GM19193 (cell line): ENCODE measurements around the gene TEKT2.

Experiments
- POLR2A ChIP-seq: IDR thresholded peaks from 4 replicates; pipeline ENCODE4 v1.6.1; 2011; ENCODE audit not compliant: insufficient read depth, insufficient read length; ENCODE audit errors: extremely low read depth

Gene TEKT2

DNA sequence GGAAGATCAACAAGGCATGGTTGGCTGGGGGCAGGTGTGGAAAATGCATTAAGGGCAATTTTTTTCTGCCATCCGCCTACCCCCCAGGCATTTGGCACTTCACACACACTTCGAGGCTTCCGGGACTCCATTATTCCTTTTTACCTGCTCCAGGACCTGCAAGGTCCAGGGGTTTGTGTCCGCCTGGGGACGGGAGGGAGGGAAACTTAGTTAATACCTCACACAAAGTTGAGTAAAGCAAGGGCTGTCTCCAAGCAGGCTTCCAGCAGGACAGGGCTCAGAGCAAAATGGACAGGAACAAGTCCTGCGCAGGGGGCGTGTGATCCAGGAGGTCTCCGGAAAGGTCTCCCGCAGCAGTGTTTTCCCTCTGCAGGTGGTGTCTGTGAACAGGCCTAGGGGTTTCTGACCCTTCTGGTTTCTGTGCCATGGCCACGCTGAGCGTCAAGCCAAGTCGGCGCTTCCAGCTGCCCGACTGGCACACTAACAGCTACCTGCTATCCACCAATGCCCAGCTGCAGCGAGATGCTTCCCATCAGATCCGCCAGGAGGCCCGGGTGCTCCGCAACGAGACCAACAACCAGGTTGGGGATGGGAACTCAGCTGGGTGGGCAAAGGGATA lies 712 bp downstream of the TEKT2 start:
- TF ChIP-seq POLR2A, result no peak

DNA sequence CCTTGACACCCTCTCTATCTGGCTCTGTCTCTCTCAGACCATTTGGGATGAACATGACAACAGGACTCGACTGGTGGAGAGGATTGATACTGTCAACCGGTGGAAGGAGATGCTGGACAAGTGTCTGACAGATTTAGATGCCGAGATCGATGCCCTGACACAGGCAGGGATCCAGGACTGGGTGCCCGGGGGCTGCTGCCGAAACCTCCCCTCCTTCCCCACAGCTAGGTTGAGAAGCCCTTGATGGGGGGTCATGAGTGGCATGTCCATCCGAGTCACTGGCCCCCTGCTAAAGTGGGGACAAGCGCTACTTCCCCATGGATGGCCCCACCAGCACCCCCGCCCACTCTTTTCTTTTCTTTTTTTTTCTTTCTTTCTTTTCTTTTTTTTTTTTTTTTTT lies 1.2 kb downstream of the TEKT2 start:
- no peak for TF ChIP-seq POLR2A

DNA sequence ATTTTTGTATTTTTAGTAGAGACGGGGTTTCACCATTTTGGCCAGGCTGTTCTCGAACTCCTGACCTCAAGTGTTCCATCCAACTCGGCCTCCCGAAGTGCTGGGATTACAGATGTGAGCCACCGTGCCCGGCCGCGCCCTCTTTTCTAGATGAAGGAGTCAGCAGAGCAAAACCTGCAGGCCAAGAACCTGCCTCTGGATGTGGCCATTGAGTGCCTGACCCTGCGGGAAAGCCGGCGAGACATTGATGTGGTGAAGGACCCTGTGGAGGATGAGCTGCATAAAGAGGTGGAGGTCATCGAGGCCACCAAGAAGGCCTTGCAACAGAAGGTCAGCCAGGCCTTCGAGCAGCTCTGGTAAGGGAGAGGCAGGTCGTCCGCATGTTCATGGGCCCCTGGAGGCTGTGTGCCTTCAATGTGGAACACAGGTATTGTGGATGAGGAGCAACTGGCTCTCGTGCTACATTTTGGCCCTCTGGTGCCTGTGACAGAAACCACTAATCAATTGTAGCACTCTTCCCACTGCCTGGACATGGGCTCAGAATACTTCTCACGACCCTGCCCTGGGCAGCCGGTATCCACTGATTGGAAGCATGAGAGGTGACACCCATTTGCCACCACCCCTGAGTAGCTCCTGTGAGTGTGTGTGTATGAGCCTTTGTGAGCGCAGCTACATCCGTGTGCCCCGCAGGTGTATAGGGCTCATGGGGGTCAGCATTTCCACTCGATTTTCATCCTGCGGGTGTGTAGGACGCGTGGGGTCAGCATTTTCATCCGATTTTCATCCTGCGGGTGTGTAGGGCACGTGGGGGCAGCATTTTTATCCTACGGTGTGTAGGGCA lies 2.0 kb downstream of the TEKT2 start:
- TF ChIP-seq POLR2A, result no peak

DNA sequence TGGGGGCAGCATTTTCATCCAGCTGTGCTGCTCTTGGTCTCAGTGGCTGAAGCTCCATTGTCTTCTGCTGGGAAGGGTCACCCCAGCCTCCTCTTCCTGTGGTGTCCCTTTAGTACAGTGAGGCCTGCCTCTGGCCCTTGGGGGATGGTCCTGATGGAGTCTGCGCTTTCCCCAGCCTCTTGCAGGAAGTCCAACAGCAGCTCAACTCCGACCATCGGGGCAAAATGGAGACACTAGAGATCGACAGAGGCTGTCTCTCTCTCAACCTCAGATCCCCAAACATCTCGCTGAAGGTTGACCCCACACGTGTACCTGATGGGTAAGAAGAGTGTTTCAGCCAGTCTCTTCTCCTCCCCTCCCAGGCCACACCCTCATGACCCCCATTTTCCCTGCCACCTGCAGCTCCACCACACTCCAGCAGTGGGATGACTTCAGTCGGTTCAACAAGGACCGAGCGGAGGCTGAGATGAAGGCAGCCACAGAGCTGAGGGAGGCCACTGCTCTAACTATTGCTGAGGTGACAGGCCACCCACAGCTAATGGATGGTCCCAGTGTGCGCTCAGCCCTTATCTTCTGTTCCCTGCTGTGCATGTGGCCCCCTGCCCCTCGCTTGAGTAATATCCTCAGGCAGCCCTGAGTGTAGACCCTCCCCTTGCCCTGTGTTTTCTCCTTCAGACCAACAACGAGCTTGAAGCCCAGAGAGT lies 2.8 kb downstream of the TEKT2 start:
- TF ChIP-seq POLR2A, result no peak

DNA sequence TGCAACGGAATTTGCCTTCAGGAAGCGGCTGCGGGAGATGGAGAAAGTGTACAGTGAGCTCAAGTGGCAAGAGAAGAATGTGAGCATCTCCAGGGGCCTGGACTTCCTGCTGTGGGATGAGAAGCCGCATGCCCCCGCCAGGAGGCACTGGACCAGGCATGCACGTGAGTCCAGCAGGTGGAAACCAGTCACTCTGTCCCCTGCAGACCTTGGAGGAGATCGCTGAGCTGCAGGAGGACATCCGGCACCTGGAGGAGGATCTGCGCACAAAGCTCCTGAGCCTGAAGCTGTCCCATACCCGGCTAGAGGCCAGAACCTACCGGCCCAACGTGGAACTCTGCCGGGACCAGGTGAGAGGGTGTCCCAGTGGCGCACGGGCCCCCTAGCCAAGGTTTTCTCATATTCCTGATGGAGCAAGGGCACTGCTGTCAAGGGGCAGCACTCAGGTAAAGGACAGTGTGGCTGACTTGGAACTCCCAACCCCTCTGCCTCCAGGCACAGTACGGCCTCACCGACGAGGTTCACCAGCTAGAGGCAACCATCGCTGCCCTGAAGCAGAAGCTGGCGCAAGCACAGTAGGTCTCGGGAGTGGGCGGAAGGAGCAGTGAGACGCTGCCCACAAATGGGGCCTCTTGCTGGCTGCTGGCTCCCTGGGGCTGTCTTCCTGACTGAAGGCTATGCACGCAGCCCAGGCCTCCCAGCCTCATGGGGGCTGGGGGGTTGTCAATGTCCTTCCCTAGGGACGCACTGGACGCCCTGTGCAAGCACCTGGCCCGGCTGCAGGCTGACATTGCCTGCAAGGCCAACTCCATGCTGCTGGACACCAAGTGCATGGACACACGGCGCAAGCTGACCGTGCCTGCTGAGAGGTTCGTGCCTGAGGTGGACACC lies 3.6 kb downstream of the TEKT2 start:
- TF ChIP-seq POLR2A, result no peak

DNA sequence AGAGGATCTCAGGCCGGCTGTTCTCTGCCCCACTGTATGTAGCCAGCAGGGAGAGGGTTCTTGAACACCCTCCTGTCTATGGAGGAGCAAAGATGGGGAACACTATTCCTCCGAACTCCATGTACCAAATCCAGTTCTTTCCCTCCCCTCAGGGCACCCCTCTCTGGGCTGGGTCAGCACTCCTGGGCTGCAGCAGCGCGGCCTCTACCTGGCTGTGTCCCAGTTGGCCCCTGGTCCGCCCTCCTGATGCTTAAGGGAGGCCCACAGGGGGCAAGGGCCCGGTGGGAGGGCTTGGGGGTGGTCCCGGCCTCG lies 4.3 kb downstream of the TEKT2 start:
- no peak for TF ChIP-seq POLR2A

DNA sequence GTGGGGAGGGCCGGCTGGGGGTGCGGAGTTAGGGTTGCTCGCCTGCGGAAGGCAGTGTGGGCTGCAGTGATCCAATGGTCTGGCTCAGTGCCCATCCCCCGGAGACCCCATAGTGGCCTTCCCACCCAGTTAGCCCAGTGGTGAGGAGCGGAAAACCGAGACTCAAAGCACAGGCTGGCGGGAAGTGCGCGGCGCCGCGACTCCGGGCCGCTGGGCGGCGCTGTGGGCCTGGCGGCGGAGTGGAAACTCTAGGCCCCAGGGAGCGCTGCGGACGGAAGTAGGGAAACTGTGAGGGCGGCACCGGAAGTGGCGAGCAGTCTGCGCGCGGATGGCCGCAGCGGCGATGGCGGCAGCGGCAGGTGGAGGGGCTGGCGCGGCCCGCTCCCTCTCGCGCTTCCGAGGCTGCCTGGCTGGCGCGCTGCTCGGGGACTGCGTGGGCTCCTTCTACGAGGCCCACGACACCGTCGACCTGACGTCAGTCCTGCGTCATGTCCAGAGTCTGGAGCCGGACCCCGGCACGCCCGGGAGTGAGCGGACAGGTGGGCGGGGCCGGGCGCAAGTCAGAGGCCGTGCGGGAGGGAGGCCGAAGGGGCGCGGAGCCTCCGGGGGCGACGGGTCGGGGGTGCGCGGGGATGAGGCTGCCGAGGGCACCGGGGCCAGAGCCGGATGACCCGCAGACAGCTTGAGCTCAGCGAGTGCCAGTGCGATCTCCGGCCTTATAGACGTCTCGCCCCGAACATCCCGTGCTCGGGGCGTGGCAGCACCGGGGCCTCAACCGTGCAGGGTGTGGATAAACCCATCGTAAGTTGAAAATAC lies 4.9 kb downstream of the TEKT2 start, which contains the start of gene ADPRS:
ADPRS (plus strand) TSS at position 316 of the 816 bp plus-strand sequence; CDS start at position 329, 13 bp downstream.
- peak; percentile 98 for TF ChIP-seq POLR2A

DNA sequence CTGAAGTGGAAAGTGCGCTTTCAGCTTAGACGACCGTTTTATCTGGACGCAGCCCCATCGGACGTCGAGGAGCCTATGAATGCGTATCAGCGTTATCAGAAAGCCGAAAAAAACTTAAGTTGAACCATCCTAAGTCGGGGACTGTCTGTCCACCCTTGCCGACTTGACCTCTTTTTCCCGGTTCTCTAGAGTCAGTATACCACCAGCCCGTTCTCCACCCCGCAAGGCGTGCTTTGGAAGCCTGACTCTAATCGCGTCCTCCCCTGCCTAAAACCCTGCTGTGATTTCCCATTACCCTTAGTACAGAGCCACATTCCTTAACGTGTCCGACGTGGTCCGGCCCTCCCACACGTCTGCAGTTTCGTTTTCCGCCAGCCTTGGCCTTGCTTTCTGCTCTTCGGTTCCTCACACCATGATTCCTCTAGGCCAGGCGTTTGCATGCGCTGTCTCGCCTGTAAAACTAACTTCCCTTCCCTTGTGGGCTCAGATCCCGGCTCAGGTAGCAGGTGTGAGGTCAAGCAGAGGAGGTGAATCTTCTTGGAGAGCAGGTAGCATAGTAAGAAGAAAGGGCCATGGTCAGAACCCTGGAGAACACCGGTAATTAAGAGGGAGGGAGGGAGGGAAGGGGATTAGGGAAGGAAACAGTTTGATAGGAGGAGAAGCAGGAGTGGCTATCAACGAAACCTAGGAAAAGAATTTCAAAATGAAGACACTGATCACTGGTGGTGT lies 5.7 kb downstream of the TEKT2 start:
- TF ChIP-seq POLR2A, result no peak

DNA sequence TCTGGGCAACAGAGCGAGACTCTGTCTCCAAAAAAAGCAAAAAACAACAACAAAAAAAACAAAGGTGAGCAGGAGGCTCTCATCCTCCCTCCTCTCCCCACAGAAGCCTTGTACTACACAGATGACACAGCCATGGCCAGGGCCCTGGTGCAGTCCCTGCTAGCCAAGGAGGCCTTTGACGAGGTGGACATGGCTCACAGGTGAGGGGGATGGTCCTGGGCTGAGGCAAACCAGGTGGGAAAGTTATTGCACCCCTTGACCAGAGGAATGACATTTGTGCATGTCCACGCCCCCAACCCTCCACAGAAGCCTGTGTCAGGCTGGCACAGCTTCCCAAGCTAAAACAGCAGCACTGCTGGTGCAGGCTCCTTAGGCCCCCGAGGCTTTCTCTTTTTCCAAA lies 7.2 kb downstream of the TEKT2 start:
- no peak for TF ChIP-seq POLR2A

DNA sequence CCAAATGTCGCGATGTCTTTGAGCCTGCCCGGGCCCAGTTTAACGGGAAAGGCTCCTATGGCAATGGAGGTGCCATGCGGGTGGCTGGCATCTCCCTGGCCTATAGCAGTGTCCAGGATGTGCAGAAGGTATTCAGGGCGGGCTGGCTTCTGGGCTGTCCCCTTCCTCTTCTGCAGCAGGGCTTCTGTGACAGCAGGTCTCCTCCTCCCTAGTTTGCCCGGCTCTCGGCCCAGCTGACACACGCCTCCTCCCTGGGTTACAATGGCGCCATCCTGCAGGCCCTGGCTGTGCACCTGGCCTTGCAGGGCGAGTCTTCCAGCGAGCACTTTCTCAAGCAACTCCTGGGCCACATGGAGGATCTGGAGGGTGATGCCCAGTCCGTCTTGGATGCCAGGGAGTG lies 7.8 kb downstream of the TEKT2 start:
- no peak for TF ChIP-seq POLR2A

DNA sequence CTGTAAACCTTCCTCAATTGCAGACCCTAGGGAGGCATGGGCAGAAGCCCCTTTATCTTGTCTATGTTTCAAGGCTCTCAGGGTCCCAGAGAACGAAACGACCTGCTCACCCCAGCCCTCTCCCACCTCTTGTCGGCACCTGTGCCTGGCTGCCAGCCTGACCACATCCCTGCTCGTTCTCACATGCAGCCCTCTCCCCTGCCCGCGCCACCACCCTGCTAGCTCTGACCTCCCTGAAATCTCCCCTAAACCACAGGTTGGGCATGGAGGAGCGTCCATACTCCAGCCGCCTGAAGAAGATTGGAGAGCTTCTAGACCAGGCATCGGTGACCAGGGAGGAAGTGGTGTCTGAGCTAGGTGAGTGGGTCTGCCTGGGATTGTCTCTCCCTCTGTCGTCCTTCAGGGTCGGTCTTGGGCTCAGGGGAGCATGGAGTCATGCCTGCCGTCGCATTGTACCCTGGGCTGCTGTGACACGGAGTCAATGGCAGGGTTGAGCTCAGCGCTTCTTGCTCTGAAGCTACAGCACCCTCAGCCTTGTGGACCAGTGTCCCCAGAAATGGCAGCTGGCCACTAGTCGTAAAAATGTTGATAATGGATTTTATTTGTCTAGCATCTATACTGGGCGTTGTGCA lies 8.4 kb downstream of the TEKT2 start:
- no peak for TF ChIP-seq POLR2A

DNA sequence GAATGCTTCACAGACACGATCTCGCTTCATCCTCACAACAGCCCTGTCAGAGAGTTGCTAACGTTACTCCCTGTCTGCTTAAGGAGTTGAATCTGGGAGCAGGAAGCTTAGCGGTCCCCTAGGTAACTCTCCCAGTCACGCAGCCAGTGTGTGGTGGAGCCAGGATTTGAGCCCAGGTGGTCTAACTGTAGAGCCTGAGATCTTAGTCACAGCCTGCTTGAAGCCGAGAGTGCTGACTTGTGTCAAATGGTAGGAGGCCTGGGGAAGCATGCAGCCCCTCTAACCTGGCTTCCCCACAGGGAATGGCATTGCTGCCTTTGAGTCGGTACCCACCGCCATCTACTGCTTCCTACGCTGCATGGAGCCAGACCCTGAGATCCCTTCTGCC lies 8.9 kb downstream of the TEKT2 start:
- TF ChIP-seq POLR2A, result no peak

DNA sequence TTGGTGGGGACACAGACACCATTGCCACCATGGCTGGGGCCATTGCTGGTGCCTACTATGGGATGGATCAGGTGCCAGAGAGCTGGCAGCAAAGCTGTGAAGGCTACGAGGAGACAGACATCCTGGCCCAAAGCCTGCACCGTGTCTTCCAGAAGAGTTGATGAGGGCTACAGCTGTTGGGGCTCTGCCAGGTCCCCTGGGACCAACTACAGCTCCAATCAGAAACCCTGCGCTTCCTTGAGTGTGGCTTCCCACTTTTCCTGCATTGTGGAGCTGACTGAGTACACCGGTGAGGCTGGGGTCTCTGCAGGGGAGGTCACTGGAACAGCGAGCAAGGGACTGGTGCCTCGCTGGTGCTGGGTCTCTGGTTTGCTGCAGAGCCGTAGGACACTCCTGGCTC lies 9.3 kb downstream of the TEKT2 start:
- no peak for TF ChIP-seq POLR2A
